ENCODE results near the gene C3orf20. TPM values are rescaled to one million over a fixed set of nuclear protein-coding genes. Genes with fewer than 3 reads are reported as not detected.

C3orf20 gene
- total RNA-seq, 1 experiment from 2014 or later, result not detected

DNA sequence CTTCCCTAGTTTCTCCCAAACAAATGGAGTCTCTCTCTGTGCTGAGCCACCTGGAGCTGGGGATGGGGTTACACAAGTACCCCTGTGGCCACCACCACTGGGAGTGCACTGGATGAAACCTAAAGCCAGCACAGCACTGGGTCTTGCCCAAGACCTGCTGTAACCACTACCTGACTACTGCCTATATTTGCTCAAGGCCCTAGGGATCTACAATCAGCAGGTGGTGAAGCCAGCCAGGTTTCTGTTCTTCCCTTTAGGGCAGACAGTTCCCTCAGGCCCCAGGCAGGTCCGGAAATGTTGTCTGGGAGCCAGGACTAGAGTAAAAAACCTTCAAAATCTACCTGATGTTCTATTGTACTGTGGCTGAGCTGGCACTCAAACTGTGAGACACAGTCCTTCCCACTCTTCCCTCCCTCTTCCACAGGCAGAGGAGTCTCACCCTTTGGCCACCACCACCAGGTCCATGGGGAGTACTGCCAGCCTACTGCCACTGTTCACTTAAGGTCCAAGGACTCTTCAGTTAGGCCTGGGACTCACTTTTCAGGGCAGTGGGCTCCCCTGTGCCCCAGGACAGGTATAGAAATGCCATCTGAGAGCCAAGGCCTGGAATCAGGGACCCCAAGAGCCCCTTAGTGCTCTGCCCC is 23.8 kb downstream of the C3orf20 start:
- no peak for DNase-seq (ENCODE audit: low spot score)

DNA sequence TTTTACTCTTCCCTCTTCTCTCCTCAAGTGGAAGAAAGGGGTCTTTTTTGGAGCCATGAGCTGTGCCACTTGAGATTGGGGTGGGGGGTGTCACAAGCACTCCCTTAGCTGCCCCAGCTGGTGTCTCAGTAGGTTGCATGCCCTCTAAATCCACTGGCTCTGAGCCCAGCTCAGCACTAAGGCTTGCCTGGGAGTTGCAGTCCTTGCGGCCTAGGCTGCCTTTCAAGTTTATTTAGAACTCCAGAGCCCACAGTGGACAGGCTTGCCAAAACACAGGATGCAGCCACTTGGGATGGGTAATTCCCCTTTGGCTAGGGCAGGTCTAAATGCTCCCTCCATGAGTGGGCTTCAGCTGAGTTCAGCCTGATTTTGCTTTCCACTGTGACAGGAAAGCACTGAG is 24.7 kb downstream of the C3orf20 start:
- DNase-seq (ENCODE audit: low spot score), result no peak

DNA sequence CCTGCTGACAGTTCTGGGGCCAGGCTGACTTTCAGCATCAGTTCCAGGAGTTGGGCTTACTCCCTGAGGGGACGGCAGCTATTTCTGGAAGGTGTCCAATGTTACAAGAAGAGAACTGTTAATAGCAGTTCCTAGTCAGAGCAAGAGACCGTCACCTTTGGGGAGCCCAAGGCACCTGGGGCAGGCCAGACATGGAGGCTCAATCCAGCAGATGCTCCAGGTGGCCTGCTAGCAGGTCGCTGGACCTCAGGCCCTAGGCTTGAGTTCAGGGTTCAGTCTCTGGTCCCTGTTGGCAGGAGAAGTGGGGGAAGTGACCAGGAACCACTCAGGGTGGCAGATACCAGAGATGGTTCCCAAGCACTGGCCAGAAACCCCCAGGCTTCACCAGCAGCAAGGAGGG is 25.9 kb downstream of the C3orf20 start:
- no peak for DNase-seq (ENCODE audit: low spot score)

GRCh38 chr3:14701676-14702075 is 26.7 kb downstream of the C3orf20 start:
- DNase-seq (ENCODE audit: low spot score), result no peak

GRCh38 chr3:14703128-14703750 is 28.3 kb downstream of the C3orf20 start:
- DNase-seq (ENCODE audit: low spot score), result no peak

DNA sequence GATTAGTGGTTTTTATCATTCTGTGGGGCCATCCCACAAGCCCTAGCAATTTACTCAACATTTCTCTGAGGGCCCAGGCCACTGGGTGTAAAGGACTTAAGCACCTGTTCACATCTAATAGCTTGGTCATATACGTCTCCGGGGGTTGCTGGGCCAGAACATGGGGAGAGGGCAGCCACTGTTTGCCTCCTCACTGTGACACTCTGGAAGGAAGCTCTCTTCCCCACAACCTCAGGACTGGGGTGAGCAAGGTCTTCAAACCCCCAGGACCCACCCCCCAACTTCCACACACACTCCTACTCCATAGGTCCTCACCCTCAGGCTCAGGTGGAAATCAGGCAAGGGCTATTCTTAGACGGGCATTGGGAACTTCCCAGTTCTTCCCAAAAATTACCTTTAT is 28.9 kb downstream of the C3orf20 start:
- DNase-seq (ENCODE audit: low spot score), result no peak

- DNase-seq (ENCODE audit: low spot score), result no peak
These were observed 31.2 kb downstream of the C3orf20 start for GRCh38 chr3:14706096-14706495.

DNA sequence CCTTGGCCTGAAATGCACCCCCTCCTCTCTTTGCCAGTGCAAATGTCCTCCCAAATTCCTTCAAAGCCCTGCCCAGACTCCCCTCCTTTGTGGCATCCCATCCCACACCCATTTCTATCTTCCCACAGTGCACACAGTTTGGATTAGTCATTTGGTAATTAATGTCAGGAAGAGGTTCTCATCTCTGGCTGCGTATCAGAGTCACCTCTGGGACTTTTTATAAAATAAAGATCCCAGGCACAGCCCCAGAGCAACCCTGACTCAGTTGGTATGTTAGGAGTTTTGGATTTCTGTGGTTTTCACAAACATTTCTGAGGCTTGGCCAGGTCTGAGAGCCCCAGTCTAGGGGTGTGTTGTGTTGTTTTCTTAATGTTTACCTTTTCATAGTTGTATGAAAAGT is 41.6 kb downstream of the C3orf20 start:
- DNase-seq (ENCODE audit: low spot score), result no peak

DNA sequence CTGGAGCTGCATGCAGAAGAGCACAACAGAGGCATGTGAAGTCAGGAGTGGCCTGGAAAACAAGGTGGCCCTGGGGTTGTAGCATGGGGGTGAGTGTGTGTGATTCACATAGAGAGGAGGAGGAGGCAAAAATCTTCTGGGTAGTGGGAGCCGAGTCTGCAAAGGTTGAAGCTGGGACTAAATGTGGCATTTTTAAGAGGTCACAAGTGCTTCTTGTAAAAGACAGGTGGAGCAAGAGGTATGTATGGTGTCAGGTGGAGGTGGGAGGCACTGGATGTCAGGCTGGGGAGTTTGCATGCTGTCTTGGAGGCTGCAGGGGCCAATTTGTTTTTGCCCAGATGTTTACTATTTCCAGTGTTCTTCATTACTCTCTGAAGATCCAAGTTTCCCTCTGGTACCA is 42.4 kb downstream of the C3orf20 start:
- DNase-seq (ENCODE audit: low spot score), result no peak

- DNase-seq (ENCODE audit: low spot score), result no peak
These were observed 43.6 kb downstream of the C3orf20 start for GRCh38 chr3:14718539-14718938.

GRCh38 chr3:14719006-14719405 is 44.1 kb downstream of the C3orf20 start:
- no peak for DNase-seq (ENCODE audit: low spot score)

- no peak for DNase-seq (ENCODE audit: low spot score)
These were observed 46.4 kb downstream of the C3orf20 start for GRCh38 chr3:14721126-14721864.

- DNase-seq (ENCODE audit: low spot score), result no peak
These were observed 50.1 kb downstream of the C3orf20 start for GRCh38 chr3:14725013-14725412.

GRCh38 chr3:14725564-14726440 is 50.9 kb downstream of the C3orf20 start:
- DNase-seq (ENCODE audit: low spot score), result no peak

GRCh38 chr3:14726441-14726780 is 51.5 kb downstream of the C3orf20 start:
- DNase-seq (ENCODE audit: low spot score), result no peak

DNA sequence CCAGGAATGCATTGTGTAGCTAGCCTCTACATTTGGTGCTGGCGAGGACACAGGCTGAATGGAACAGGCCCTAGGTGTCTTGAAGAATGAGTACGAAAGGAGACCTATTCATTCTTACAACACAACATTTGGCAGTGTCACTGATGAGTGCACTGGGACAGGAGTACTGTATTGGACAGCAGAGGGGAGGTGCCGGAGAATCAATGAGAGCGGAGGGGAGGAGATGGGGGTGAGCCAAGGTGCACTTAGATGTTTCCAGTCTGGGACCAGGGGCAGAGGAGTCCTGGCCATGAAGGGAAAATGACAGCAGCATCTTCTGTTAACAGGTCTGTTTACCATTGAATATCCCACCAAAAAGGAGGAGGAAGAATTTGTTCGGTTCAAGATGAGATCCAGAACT is 53.2 kb downstream of the C3orf20 start:
- DNase-seq (ENCODE audit: low spot score), result no peak

- DNase-seq (ENCODE audit: low spot score), result no peak
These were observed 55.9 kb downstream of the C3orf20 start for GRCh38 chr3:14730703-14731382.

- DNase-seq (ENCODE audit: low spot score), result no peak
These were observed 66.0 kb downstream of the C3orf20 start for GRCh38 chr3:14740983-14741382.

GRCh38 chr3:14741510-14741909 is 66.6 kb downstream of the C3orf20 start:
- DNase-seq (ENCODE audit: low spot score), result no peak

DNA sequence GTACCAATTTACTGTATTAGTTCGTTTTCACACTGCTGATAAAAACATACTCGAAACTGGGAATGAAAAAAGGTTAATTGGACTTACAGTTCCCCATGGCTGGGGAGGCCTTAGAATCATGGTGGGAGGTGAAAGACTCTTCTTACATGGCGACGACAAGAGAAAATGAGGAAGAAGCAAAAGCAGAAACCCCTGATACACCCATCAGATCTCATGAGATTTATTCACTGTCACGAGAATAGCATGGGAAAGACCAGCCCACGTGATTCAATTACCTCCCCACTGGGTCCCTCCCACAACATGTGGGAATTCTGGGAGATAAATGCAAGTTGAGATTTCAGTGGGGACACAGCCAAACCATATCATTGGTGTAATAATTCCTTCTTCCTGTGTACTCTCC is 69.6 kb downstream of the C3orf20 start:
- no peak for DNase-seq (ENCODE audit: low spot score)

- DNase-seq (ENCODE audit: low spot score), result no peak
These were observed 75.7 kb downstream of the C3orf20 start for GRCh38 chr3:14750650-14751049.
